Measurements from ENCODE around the gene ZC2HC1B.

DNA sequence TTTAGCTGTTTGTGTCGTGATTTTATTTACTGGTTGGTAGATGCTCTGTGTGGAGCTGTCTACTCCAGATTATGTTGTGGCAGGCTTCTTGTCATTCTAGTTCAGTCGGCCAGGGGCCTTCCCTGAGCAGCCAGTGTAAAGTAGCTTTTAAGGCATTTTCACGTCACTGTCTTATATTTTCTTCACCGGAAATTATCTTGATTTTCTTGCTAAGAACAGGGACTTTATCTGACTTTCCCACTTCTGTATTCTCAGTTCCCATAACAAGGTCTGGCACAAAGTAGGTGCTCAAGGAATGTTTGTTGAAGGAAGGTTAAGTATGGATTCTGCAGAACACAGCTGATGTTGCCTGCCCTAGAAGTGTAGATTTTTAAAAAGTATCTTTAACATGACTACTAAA lies 20.3 kb upstream of the ZC2HC1B start:
- TF ChIP-seq EZH2 (IDR thresholded peaks at IDR 0.05) = no peak
- TF ChIP-seq, protein P1, sequence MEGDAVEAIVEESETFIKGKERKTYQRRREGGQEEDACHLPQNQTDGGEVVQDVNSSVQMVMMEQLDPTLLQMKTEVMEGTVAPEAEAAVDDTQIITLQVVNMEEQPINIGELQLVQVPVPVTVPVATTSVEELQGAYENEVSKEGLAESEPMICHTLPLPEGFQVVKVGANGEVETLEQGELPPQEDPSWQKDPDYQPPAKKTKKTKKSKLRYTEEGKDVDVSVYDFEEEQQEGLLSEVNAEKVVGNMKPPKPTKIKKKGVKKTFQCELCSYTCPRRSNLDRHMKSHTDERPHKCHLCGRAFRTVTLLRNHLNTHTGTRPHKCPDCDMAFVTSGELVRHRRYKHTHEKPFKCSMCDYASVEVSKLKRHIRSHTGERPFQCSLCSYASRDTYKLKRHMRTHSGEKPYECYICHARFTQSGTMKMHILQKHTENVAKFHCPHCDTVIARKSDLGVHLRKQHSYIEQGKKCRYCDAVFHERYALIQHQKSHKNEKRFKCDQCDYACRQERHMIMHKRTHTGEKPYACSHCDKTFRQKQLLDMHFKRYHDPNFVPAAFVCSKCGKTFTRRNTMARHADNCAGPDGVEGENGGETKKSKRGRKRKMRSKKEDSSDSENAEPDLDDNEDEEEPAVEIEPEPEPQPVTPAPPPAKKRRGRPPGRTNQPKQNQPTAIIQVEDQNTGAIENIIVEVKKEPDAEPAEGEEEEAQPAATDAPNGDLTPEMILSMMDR (IDR thresholded peaks at IDR 0.05) = no peak
